Superior temporal gyrus (tissue), 1 donor: ENCODE measurements around the gene DUSP5.

Experiments used
- DNase-seq: peaks from one replicate; pipeline ENCODE4 v3.0.0-alpha.2; 2016; ENCODE audit errors: extremely low spot score

Gene DUSP5

GRCh38 chr10:110546499-110547110 lies 48.9 kb downstream of the DUSP5 start:
- no peak for DNase-seq

DNA sequence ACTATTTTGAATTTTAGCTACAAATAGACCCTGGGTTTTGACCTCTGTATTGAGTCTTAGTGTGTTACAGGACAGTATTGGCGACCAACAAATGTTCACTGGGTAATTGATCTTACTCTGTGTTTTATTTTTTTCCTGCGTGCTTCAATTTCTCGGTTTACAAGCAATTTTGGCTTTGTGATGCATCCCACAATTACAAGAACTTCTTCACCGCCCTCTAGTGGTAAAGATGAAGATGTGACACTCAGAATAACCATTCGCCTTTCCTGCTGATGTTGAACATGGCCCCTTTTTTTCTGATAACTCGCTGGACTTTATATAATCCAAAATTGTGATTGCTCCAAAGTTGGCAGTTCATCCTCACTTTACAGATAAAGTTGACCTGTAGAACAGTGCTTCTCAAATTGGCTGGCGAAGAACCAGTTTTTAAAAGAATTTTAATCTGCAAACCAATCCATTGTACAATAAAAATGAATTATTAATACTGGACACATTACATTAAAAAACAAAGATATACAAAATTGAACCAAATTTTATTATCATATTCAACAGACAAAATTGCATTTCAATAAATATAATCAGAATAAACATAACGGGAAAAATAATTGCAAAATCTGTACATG lies 49.5 kb downstream of the DUSP5 start:
- DNase-seq, result peak; percentile 91

GRCh38 chr10:110548002-110548401 lies 50.3 kb downstream of the DUSP5 start:
- DNase-seq, result no peak

DNA sequence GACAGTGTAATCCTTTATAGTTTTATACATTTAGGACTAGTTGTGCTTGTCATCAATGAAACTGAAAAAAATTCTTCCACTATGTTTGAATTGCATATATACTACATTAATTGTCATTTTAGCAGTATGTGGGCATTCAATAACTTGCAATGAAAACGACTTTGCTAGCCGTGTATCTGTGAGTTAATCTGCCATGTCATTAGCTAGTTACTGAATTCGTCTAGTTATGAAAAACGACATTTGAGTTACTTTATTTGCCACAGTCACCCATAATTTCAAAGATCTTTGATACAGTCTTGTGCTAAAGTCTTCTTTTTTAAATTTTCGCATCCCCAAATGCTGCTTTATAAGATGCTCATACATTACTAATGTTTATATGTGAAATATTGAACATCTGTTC lies 51.5 kb downstream of the DUSP5 start:
- DNase-seq, result no peak

DNA sequence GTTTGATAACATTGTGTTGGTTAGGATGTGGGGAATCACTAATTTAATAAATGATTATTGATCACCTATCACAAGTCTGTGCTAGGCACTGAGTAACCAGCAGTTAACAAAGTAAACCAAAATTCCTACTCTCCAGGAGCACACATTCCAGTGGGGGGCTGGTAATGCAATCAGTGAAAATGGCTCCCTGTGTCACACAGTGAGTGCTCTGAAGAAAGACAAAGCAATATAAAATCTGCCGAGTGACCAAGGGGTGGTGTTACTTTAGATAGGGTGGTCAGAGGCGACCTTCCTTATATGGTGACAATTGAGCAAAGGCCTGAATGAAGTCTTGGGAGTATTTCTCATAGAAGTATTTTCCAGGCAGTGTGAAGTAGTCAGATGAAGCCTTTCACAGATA lies 56.2 kb downstream of the DUSP5 start:
- no peak for DNase-seq

DNA sequence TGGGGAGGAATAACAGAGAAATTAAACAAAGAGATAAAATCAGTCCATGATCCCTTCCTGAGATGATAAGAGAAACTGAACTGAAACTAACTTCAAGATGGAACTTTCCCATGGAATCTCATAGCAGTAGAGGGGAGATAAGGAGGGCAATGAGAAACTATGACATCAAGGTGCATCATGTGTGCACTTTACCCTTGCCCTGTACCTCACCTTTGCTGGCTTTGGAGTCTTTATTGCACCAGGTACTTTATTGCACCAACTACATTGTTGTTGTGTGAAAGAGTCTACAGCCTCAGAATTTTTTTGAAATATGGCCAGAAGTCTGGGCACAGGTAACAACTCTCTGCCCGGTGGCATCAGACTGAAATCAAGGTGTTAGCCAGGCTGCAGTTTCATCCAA lies 58.6 kb downstream of the DUSP5 start:
- DNase-seq, result no peak

GRCh38 chr10:110556969-110557601 lies 59.4 kb downstream of the DUSP5 start:
- DNase-seq, result peak; percentile 53

DNA sequence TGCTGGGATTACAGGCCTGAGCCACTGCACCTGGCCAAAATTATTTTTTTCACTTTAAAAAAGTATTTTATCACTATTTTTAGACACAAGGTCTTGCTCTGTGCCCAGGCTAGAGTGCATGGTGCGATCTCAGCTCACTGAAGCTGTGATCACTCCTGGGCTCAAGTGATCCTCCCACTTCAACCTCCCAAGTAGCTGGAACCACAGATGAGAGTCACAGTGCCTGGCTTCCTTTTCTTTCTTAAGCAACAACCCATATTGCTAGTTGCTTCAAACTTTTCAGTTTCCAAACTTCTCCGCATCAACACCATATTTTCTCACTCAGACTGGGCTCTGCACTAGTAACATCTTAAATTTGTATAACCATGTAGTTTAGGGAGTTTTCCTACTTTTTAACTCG lies 60.3 kb downstream of the DUSP5 start:
- no peak for DNase-seq

DNA sequence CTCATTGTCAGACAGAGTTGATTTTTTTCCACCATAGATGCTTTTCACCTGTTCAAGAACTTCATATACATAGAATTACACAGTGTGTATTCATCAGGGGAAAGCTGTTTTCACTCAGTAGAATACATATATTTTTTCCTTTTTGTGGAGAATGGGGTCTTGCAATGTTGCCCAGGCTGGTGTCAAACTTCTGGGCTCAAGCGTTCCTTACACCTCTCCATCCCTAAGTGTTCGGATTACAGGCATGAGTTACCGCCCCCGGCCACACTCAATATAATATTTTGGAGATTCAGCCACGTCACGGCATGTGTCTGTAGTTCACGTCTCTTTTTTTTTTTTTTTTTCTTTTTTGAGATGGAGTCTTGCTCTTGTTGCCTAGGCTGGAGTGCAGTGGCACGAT lies 62.3 kb downstream of the DUSP5 start:
- DNase-seq, result no peak
